Stomach (tissue), 4 donors: ENCODE data around the gene CD109.
A peak's percentile ranks its signal among the peaks of the same experiment; 100 is the strongest.

Source experiments
- POLR2AphosphoS5 ChIP-seq, 3 donors: sonication (generic); formaldehyde crosslinking; IDR thresholded peaks; one replicate each; pipeline ENCODE4 v1.6.1; 2016; ENCODE audit warnings: antibody characterized with exemption in 3 of 3
- TF ChIP-seq, protein P1 (sequence below), 7 experiments: fragments of 450-650 bp in 4 of 7; fragments of 200-600 bp in 3 of 7; sonication (generic) in 3 of 7; IDR thresholded peaks; one replicate each; pipeline ENCODE4 v1.5.1; 2016 to 2019; ENCODE audit warnings: antibody characterized with exemption in 7 of 7, control low read depth in 2 of 7, mild to moderate bottlenecking in 1 of 7

DNA sequence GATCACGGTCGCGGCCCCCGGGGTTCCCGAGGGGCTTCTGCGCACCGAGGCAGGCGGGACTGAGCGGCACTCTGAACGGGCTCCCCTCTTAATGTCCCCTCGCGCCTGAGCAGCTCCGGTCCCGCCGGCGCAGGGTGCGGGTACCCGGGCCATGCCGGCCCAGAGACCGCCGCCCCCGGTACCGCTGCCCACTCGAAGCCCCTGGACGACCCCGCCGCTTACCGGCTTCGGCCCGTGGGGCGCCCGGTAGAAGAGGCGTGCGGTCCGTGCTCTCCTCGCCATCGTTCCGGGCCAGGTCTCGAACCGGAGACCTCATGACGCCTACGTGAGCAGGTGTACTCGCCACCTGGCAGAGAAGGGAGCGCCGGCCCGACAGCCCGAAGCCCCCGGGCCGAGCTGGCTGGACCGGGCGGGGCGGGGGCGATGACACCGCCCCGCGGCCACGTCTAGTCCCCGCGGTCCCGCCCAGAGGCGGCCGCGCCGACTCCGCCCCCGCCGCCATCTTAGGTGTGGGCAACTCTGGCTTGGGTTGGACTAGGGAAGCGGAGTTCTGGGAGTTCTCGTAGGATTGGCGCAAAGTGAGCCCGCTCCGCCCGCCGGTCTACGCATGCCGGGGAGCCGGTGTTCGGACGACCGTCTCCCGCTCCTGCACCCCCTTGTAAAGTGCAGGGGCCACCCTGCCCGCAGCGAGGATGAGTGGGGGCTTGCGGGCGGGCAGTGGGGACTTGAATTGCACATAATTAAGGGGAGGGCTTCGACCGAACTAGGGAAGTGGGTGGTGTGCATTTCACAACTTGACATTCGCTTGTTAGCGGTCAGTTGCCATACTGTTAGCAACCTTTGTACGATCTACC lies 42.2 kb upstream of the CD109 start, which contains the start of gene SLC17A5:
- TF ChIP-seq POLR2AphosphoS5 (IDR thresholded peaks at IDR 0.05) = peak; percentile 69 to 92 (median 87)
- TF ChIP-seq, protein P1, sequence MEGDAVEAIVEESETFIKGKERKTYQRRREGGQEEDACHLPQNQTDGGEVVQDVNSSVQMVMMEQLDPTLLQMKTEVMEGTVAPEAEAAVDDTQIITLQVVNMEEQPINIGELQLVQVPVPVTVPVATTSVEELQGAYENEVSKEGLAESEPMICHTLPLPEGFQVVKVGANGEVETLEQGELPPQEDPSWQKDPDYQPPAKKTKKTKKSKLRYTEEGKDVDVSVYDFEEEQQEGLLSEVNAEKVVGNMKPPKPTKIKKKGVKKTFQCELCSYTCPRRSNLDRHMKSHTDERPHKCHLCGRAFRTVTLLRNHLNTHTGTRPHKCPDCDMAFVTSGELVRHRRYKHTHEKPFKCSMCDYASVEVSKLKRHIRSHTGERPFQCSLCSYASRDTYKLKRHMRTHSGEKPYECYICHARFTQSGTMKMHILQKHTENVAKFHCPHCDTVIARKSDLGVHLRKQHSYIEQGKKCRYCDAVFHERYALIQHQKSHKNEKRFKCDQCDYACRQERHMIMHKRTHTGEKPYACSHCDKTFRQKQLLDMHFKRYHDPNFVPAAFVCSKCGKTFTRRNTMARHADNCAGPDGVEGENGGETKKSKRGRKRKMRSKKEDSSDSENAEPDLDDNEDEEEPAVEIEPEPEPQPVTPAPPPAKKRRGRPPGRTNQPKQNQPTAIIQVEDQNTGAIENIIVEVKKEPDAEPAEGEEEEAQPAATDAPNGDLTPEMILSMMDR (IDR thresholded peaks at IDR 0.05) = no peak
